ENCODE data around the gene C22orf39. TPM values are rescaled to one million over a fixed set of nuclear protein-coding genes. Genes with fewer than 3 reads are reported as not detected.

Gene C22orf39
- total RNA-seq, 2 donors from 2014 or later = 27.4 to 31.5 TPM

DNA sequence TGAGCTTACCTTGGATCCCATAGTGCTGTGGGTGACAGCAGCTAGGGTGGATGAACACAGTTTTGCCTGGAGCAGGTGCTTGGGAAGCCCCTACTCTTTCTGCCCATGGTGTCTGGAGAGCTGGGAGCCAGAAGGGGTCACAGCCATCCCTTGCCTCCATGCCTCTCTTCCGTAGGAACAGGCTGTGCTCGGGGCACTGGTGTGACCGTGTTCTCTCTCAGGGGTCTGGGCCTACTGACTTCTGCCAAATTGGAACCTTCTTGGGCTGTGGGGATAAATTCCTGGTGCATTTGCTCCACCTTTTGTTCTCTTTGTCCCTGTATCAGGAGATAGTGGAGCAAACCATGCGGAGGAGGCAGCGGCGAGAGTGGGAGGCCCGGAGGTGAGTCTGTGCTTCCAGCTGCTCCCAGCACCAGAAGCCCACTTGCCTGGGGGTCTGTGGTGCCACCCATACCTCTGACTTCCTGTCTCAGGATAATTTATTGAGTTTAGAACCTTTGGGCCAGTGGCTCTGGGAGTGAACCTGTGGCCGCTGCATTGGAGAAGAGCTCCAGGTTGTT, 46.6 kb upstream of the C22orf39 start:
- Mint-ChIP-seq H3K36me3 (ENCODE audit: low read depth) (peaks cover 18% of the 10 kb centered on the region), H3K27ac (no peak overlapping the region), H3K4me3 (no peak overlapping the region), H3K27me3 (ENCODE audit: insufficient read depth) (no peaks in the 10 kb centered on the region), H3K4me1 (no peaks in the 10 kb centered on the region), H3K9me3 (no peaks in the 10 kb centered on the region)
- TF ChIP-seq, protein P1, sequence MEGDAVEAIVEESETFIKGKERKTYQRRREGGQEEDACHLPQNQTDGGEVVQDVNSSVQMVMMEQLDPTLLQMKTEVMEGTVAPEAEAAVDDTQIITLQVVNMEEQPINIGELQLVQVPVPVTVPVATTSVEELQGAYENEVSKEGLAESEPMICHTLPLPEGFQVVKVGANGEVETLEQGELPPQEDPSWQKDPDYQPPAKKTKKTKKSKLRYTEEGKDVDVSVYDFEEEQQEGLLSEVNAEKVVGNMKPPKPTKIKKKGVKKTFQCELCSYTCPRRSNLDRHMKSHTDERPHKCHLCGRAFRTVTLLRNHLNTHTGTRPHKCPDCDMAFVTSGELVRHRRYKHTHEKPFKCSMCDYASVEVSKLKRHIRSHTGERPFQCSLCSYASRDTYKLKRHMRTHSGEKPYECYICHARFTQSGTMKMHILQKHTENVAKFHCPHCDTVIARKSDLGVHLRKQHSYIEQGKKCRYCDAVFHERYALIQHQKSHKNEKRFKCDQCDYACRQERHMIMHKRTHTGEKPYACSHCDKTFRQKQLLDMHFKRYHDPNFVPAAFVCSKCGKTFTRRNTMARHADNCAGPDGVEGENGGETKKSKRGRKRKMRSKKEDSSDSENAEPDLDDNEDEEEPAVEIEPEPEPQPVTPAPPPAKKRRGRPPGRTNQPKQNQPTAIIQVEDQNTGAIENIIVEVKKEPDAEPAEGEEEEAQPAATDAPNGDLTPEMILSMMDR (conservative IDR thresholded peaks at IDR 0.05) = no peak
- H3K9me3 ChIP-seq (ENCODE audit: control insufficient read depth, low read length) = no peaks in the 10 kb centered on the region
- DNase-seq = no peak
- H3K4me3 ChIP-seq (ENCODE audit: low read length) = no peak overlapping the region
- no peaks in the 10 kb centered on the region for H3K27me3 ChIP-seq (ENCODE audit: control insufficient read depth, insufficient read depth, low read length, poor library complexity, severe bottlenecking)
- no peak overlapping the region for H3K9ac ChIP-seq (ENCODE audit: extremely low read depth, low read length, poor library complexity, severe bottlenecking)
- WGBS, 2 experiments (ENCODE audit: insufficient coverage in 1 of 2, insufficient read length in 1 of 2) = 94 to 100% methylated on average over 5 to 8 of the region's 8 CpGs
- no peak overlapping the region for H3K27ac ChIP-seq (ENCODE audit: low read depth, low read length)
- no peaks in the 10 kb centered on the region for H3K4me1 ChIP-seq (ENCODE audit: control insufficient read depth, insufficient read depth, low read length)
- H3K36me3 ChIP-seq (ENCODE audit: control insufficient read depth, insufficient read depth, low read length) = peaks cover 44% of the 10 kb centered on the region

DNA sequence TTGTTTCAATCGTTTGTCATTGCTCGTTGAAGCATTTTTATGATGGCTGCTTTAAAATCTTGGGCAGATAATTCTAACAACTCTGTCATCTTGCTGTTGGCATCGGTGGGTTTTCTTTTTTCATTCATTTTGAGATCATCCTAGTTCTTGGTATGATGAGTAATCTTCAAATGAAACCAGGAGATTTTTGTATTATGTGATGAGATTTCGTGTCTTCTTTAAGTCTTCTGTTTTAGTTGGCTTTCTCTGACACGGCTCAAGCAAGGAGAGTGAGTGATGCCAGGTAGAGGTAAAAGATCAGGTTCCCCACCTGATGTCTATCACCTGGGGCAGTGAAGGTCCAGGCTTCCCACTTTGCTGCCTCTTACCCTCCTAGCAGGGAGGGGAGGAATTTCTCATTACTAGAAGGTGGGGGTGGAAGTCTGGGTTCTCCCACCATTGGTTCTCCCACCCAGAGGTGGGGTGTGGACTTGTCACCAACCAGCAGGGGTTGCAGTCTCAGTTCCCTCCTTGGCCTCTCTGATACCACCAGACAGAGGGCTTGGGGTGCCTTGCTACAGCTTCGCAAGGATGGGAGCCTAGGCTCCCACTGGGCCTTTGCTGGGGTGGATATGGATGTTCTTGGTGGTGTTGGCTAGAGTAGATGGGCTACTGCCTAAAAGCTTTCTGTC, 45.1 kb upstream of the C22orf39 start:
- no peak overlapping the region for H3K27ac Mint-ChIP-seq

DNA sequence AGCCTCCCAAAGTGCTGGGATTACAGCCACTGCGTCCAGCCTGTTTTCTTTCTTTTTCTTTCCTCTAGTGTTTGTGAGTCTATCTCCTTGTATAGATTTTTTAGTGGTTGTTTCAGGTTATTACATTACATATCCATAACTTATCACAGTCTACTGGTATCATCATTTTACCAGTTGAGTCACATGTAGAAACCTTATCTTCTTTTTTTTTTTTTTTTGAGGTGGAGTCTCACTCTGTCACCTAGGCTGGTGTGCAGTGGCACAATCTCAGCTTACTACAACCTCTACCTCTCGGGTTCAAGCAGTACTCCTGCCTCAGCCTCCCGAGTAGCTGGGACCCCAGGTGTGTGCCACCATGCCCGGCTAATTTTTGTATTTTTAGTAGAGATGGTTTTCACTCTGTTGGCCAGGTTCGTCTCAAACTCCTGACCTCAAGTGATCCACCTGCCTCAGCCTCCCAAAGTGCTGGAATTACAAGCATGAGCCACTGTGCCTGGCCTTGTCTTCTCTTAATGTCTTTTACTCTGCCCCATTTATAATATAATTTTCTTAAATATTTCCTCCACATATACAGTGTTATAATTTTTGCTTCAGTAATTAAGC, 43.2 kb upstream of the C22orf39 start:
- H3K36me3 ChIP-seq (ENCODE audit: control insufficient read depth, insufficient read depth, low read length) = peaks cover 50% of the 10 kb centered on the region

More for the DNA sequence above, 45.1 kb upstream of the C22orf39 start:
- peaks cover 24% of the 10 kb centered on the region for H3K36me3 Mint-ChIP-seq (ENCODE audit: low read depth)
- no peak overlapping the region for H3K4me3 Mint-ChIP-seq
- H3K9ac ChIP-seq (ENCODE audit: extremely low read depth, low read length, poor library complexity, severe bottlenecking) = no peak overlapping the region
- H3K27ac ChIP-seq (ENCODE audit: low read depth, low read length) = no peak overlapping the region
- no peak overlapping the region for H3K4me3 ChIP-seq (ENCODE audit: low read length)
- no peaks in the 10 kb centered on the region for H3K9me3 Mint-ChIP-seq
- TF ChIP-seq, protein P1 (conservative IDR thresholded peaks at IDR 0.05) = no peak
- H3K27me3 ChIP-seq (ENCODE audit: control insufficient read depth, insufficient read depth, low read length, poor library complexity, severe bottlenecking) = no peaks in the 10 kb centered on the region
- H3K36me3 ChIP-seq (ENCODE audit: control insufficient read depth, insufficient read depth, low read length) = peaks cover 58% of the 10 kb centered on the region
- WGBS, 2 experiments (ENCODE audit: insufficient coverage in 1 of 2, insufficient read length in 1 of 2) = 90 to 91% methylated on average over 5 to 6 of the region's 6 CpGs
- DNase-seq = no peak
- H3K9me3 ChIP-seq (ENCODE audit: control insufficient read depth, low read length) = no peaks in the 10 kb centered on the region
- H3K4me1 Mint-ChIP-seq = no peaks in the 10 kb centered on the region
- no peaks in the 10 kb centered on the region for H3K4me1 ChIP-seq (ENCODE audit: control insufficient read depth, insufficient read depth, low read length)
- H3K27me3 Mint-ChIP-seq (ENCODE audit: insufficient read depth) = no peaks in the 10 kb centered on the region

More for the DNA sequence above, 43.2 kb upstream of the C22orf39 start:
- H3K27me3 ChIP-seq (ENCODE audit: control insufficient read depth, insufficient read depth, low read length, poor library complexity, severe bottlenecking) = no peaks in the 10 kb centered on the region
- no peaks in the 10 kb centered on the region for H3K9me3 Mint-ChIP-seq
- no peak overlapping the region for H3K27ac Mint-ChIP-seq
- no peaks in the 10 kb centered on the region for H3K4me1 ChIP-seq (ENCODE audit: control insufficient read depth, insufficient read depth, low read length)
- H3K36me3 Mint-ChIP-seq (ENCODE audit: low read depth) = peaks cover 19% of the 10 kb centered on the region
- no peaks in the 10 kb centered on the region for H3K4me1 Mint-ChIP-seq
- no peak overlapping the region for H3K4me3 ChIP-seq (ENCODE audit: low read length)
- TF ChIP-seq, protein P1 (conservative IDR thresholded peaks at IDR 0.05) = no peak
- H3K9ac ChIP-seq (ENCODE audit: extremely low read depth, low read length, poor library complexity, severe bottlenecking) = no peak overlapping the region
- H3K27ac ChIP-seq (ENCODE audit: low read depth, low read length) = no peak overlapping the region
- H3K27me3 Mint-ChIP-seq (ENCODE audit: insufficient read depth) = no peaks in the 10 kb centered on the region
- DNase-seq = no peak
- no peaks in the 10 kb centered on the region for H3K9me3 ChIP-seq (ENCODE audit: control insufficient read depth, low read length)
- 91 to 100% methylated on average over 3 to 4 of the region's 5 CpGs for WGBS, 2 experiments (ENCODE audit: insufficient coverage in 1 of 2, insufficient read length in 1 of 2)
- H3K4me3 Mint-ChIP-seq = no peak overlapping the region
